Pancreas (tissue), 10 donors: ENCODE results near the gene RAB14. TPM values are rescaled to one million over a fixed set of nuclear protein-coding genes. Genes with fewer than 3 reads are reported as not detected.
"Not testable (repeated sequence)": the region's sequence is repeated elsewhere in the genome, so short reads cannot be mapped to it uniquely, and the experiment has no call there.

Experiments used
- ATAC-seq, 4 donors: fragments of 200-7000 bp; cut with Tn5 transposase; one replicate each; pipeline versions ENCODE4 v1.8.0 to v1.9.1; 2020; ENCODE audit warnings: mild to moderate bottlenecking in 4 of 4, moderate library complexity in 4 of 4
- DNase-seq, 6 donors: peaks; one replicate each; pipeline ENCODE4 v3.0.0-alpha.2; 2020
- FAIRE-seq: peaks from 2 replicates; lab custom pipeline; 2012; peaks lifted over from hg19 to GRCh38; lab: Jason Lieb, UNC
- H3K27ac ChIP-seq, 4 donors: fragments of 200-600 bp; sonication (generic); 1 replicate in 3 of 4; 2 replicates in 1 of 4; pipeline versions ENCODE4 v1.5.0 to v1.8.0; 2020
- H3K27me3 ChIP-seq, 4 donors: fragments of 200-600 bp; one replicate each; pipeline ENCODE4 v1.8.0; 2021
- H3K36me3 ChIP-seq, 3 donors: fragments of 200-600 bp; sonication (generic) in 1 of 3; one replicate each; pipeline versions ENCODE4 v1.5.0 to v1.8.0; 2020 to 2021
- H3K4me1 ChIP-seq, 3 donors: fragments of 200-600 bp; one replicate each; pipeline ENCODE4 v1.8.0; 2021
- H3K4me3 ChIP-seq, 4 donors: fragments of 200-600 bp; sonication (generic) in 2 of 4; one replicate each; pipeline versions ENCODE4 v1.5.0 to v1.8.0; 2020 to 2021
- H3K9me3 ChIP-seq, 4 donors: fragments of 200-600 bp; one replicate each; pipeline ENCODE4 v1.8.0; 2021
- WGBS, 2 donors: extraction: QIAGEN DNeasy Blood & Tissue Kit; methylation state at CpG; one replicate each; pipeline ENCODE4 v1.1.7; 2013; 5-methylcytosine and 5-hydroxymethylcytosine counted together
- intact Hi-C, 3 donors: fragments of 100-400 bp; cut with DNase I; formaldehyde crosslinking; loops; one replicate each; pipeline versions ENCODE4 v1.11.1 to v1.14.2; 2022
- polyA plus RNA-seq, 2 donors: library from polyadenylated mRNA; stranded (reverse); fragments of 200-250 nt; gene quantifications; one replicate each; pipeline ENCODE4 v1.2.3, GENCODE V29; 2013
- total RNA-seq, 6 donors: library from RNA; stranded (reverse); fragmentation: NEBNext Ultra II Directional in 4 of 6; extraction: Animal tissue kit (Norgen Biotek cat#: 25700) in 4 of 6; gene quantifications; one replicate each; pipeline versions ENCODE4 v1.2.1 to v1.2.4, GENCODE V29; 2021 to 2023
- TF ChIP-seq, protein P1 (sequence below), 4 donors: fragments of 200-600 bp; sonication (generic) in 3 of 4; IDR thresholded peaks; one replicate each; pipeline versions ENCODE4 v1.5.0 to v1.8.0; 2021; ENCODE audit warnings: antibody characterized with exemption in 4 of 4
- donor health status: healthy with polysubstance abuse.
- donor health status: DM: no; HTN: no; CAD: no; lungs with moderate emphysema.
- donor health status: DM: no; HTN: no; CAD: no.
- donor health status: control.
- donor health status: control.
- donor health status: Bipolar disorder and iron deficiency.
- donor health status: DM: yes; HTN: yes; CAD: no.
- donor health status: DM: no; HTN: no; CAD: no.
- donor health status: DM: no; HTN: no; CAD: no.
- donor health status: DM: yes; HTN: yes; CAD: no.

RAB14 gene
- total and polyA plus RNA-seq, 8 donors = 9.2 to 37.0 (median 23.1) TPM

DNA sequence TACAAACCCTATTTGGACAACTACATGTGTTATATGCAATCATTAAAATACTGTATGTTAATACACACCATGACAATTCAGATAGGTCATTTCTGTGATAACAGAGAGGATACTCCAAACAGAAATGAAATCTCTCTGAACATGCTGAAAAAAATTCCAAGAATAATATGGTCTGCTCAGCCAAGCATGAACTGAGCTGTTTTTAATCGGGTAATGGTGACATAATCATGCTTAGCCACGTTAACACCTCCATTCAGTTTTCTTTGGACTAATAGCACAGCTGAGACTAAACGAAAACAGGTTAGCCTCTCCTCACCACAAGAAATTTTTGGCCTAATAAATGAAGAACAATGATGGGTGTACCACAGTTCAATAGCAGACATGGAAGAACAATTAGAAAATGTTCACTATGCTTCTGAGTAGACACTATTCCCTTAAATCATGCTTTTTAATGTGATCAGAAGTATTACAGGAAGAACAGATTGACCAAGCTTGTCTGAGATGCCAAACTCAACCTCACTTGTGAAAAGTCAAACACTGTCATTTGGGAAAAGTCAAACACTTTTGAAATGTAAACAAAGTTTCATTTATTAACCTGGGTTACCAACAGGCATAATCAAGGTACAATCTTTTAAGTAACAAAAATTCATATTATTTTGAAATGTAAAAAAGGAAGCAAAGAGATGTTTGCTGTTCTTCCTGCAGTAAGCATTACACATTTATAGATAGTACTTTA lies 19.4 kb downstream of the RAB14 start:
- H3K36me3 ChIP-seq = peaks cover 0 to 22% (median 10%) of the 10 kb centered on the region in 3 donors
- H3K9me3 ChIP-seq = no peaks in the 10 kb centered on the region
- 70 to 78% methylated on average over 3 of the region's 3 CpGs for WGBS, 2 donors
- no peaks in the 10 kb centered on the region for H3K27me3 ChIP-seq
- no peak overlapping the region for H3K27ac ChIP-seq
- peaks cover 47 to 53% (median 48%) of the 10 kb centered on the region in 3 donors for H3K4me1 ChIP-seq
- no peak overlapping the region for H3K4me3 ChIP-seq
- peak in 2 of 4 donors; percentile 15 to 35 for ATAC-seq
- DNase-seq = no peak
- TF ChIP-seq, protein P1, sequence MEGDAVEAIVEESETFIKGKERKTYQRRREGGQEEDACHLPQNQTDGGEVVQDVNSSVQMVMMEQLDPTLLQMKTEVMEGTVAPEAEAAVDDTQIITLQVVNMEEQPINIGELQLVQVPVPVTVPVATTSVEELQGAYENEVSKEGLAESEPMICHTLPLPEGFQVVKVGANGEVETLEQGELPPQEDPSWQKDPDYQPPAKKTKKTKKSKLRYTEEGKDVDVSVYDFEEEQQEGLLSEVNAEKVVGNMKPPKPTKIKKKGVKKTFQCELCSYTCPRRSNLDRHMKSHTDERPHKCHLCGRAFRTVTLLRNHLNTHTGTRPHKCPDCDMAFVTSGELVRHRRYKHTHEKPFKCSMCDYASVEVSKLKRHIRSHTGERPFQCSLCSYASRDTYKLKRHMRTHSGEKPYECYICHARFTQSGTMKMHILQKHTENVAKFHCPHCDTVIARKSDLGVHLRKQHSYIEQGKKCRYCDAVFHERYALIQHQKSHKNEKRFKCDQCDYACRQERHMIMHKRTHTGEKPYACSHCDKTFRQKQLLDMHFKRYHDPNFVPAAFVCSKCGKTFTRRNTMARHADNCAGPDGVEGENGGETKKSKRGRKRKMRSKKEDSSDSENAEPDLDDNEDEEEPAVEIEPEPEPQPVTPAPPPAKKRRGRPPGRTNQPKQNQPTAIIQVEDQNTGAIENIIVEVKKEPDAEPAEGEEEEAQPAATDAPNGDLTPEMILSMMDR (IDR thresholded peaks at IDR 0.05) = no peak
- intact Hi-C loops = no loop called here
- no peak for FAIRE-seq

DNA sequence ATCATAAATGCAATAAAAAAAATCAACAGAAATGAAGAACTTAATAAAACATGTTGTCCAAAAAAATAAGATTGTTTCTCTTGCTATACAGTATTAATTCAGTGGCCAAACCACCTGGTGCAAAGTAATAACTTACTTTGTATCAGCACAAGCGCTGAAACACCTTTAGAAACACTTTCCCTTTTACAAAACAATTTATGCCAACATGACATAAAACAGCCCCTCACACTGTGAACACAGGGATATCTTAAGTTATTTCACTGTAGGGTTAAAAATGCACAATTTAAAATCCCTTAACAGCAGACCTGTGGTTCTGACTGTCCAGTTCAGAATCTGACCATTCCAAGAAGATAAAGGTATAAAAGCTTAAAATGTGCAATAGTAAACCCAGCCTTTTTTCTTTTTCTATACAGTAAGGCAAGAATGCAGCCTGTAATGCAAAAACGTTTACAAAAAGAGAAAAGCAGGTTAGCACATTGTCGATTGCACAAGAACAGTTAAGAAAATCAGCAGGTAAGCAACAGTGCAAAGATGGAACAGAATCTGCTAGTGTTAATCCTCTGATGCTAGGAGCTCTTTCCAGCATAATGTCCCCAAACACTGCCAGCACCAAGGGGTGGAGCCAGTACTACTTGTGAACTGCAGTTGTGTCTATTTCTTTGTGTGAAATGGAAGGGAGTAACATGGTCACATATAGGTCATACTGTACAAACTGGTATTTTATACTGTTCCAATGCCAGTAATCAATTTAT lies 21.6 kb downstream of the RAB14 start:
- Histone ChIP-seq H3K4me1 (peaks cover 42 to 55% (median 42%) of the 10 kb centered on the region in 3 donors), H3K9me3 (no peaks in the 10 kb centered on the region), H3K27me3 (no peaks in the 10 kb centered on the region), H3K27ac (no peak overlapping the region), H3K4me3 (no peak overlapping the region), H3K36me3 (peaks cover 0 to 13% (median 10%) of the 10 kb centered on the region in 3 donors)
- FAIRE-seq (no peak), DNase-seq (no peak), ATAC-seq (no peak)
- 70 to 73% methylated on average over 3 of the region's 3 CpGs for WGBS, 2 donors
- intact Hi-C loops = no loop called here
- TF ChIP-seq, protein P1 (IDR thresholded peaks at IDR 0.05) = no peak

DNA sequence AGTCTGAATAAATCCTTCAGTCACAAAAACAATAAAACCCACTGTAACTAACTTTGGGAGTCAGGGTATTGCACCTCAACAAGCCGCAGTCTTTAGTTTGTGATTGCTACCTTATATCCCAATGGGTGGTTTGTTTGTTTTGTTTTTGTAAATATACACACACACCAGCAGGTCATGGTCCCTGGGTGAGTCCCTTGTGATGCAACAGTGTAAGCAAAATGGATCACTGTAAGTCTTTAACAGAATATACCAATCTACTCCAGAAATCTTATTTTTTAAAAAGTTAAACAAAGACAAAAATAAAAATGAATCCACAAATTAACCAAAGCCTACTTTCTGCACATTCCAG lies 22.3 kb downstream of the RAB14 start:
- FAIRE-seq = not testable (repeated sequence)
- peaks cover 37 to 47% (median 42%) of the 10 kb centered on the region in 3 donors for H3K4me1 ChIP-seq

DNA sequence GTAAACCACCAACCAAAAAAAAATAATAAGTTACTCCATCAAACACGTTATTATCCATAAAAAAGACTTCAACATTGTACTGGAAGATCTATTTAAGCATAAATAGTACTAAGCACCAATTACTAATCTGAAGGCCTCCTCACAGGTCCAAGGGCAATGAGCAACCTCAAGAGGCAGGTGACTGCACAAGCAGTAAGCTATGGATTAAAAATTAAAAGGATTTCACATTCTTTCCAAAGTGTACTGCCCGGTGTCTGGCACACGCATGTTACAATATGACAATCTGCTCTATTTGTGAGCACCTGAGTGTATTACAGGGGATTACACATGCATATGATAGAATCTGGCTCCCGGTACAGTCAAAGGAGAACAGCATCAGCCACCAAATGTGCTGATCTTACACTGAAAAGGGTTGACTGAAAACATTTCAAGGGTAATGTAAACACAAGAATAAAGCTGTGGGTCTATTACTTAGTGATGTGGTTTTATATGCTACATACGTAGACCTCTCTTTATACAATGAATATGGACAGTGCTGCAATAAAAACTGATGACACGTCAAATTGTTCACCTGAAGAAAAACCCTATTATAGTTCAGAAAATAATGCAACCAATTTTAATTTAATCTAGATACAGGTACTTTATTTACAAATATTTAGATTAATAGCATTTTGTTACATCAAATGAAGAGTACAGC lies 22.8 kb downstream of the RAB14 start:
- no peaks in the 10 kb centered on the region for H3K27me3 ChIP-seq
- H3K4me3 ChIP-seq = no peak overlapping the region
- TF ChIP-seq, protein P1 (IDR thresholded peaks at IDR 0.05) = no peak
- H3K36me3 ChIP-seq = peaks cover 0 to 13% (median 10%) of the 10 kb centered on the region in 3 donors
- intact Hi-C loops = no loop called here
- no peak for FAIRE-seq
- WGBS, 2 donors = 39 to 46% methylated on average over 6 of the region's 6 CpGs
- peak overlapping the region in 2 of 4 donors; percentile 29 to 32 for H3K27ac ChIP-seq
- peak in 1 of 6 donors; percentile 33 for DNase-seq
- peaks cover 32 to 42% (median 39%) of the 10 kb centered on the region in 3 donors for H3K4me1 ChIP-seq
- H3K9me3 ChIP-seq = no peaks in the 10 kb centered on the region
- peak in 3 of 4 donors; percentile 70 to 81 (median 78) for ATAC-seq

More for the DNA sequence above, 22.3 kb downstream of the RAB14 start:
- WGBS, 2 donors = 59 to 65% methylated on average over 1 of the region's 1 CpG
- intact Hi-C loops, H3K9me3 ChIP-seq, H3K4me3 ChIP-seq, H3K27me3 ChIP-seq, H3K27ac ChIP-seq, DNase-seq: not testable (repeated sequence)
- H3K36me3 ChIP-seq = peaks cover 0 to 13% (median 10%) of the 10 kb centered on the region in 3 donors
- peak in 2 of 4 donors; percentile 33 to 40 for ATAC-seq

DNA sequence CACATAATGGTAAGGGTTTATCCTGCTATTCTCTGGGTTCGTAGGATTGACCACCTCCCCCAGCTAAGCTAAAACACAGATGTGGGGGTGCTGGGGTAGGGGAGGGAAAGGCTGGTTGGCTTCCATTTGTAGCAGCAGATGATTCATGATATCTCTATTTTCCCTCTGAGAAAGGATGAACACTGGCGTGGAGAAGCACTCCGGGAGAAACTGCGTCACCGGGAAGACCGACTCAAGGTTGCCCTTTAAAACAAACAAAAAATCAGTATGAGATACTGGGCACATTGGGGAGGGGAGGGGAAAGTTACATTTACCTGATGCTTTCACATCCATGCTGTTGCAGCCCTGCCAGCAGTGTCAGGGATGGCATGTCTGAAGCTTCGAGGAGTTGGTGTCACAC lies 28.2 kb downstream of the RAB14 start:
- H3K36me3 ChIP-seq = peaks cover 0 to 17% (median 4%) of the 10 kb centered on the region in 3 donors
- no peak for DNase-seq
- no peak for FAIRE-seq
- WGBS, 2 donors = 88 to 96% methylated on average over 7 of the region's 7 CpGs
- no peaks in the 10 kb centered on the region for H3K27me3 ChIP-seq
- H3K27ac ChIP-seq = no peak overlapping the region
- intact Hi-C loops = no loop called here
- TF ChIP-seq, protein P1 (IDR thresholded peaks at IDR 0.05) = no peak
- no peaks in the 10 kb centered on the region for H3K9me3 ChIP-seq
- no peak overlapping the region for H3K4me3 ChIP-seq
- no peak for ATAC-seq
- peaks cover 3 to 5% (median 5%) of the 10 kb centered on the region in 3 donors for H3K4me1 ChIP-seq
